Measurements from ENCODE around the gene ADAMTS18. TPM values are rescaled to one million over a fixed set of nuclear protein-coding genes. Genes with fewer than 3 reads are reported as not detected.

Gene ADAMTS18
- total RNA-seq, 2 experiments from 2014 or later: not detected

GRCh38 chr16:77233799-77234519, 200.9 kb downstream of the ADAMTS18 start:
- BruUV-seq (replicated peaks): no TSS peak
- H2AFZ ChIP-seq (ENCODE audit: low read length): no peak overlapping the region
- TF ChIP-seq CTCF (conservative IDR thresholded peaks at IDR 0.05; ENCODE audit: low read length) (no peak), EZH2phosphoT487 (IDR thresholded peaks at IDR 0.05; ENCODE audit: borderline replicate concordance, low read depth, low read length) (no peak)
- H3K79me2 ChIP-seq (ENCODE audit: insufficient read depth, low read depth, low read length): no peaks in the 10 kb centered on the region
- CTCF ChIA-PET (ENCODE audit: unreplicated experiment): no interaction called here
- intact Hi-C loops (cut with micrococcal nuclease; ENCODE audit: unreplicated experiment): loop anchor here (10.0 kb wide), 1 partner anchor 201 kb away; the partner anchor contains the start of gene ADAMTS18
- H3K9me2 ChIP-seq (ENCODE audit: insufficient read depth, low read length): no peaks in the 10 kb centered on the region
- no peaks in the 10 kb centered on the region for H3K9me3 ChIP-seq (ENCODE audit: low read length)
- no peaks in the 10 kb centered on the region for H3K4me1 ChIP-seq (ENCODE audit: insufficient read depth, low read length, poor library complexity, severe bottlenecking)
- no peak overlapping the region for H3K4me3 ChIP-seq (ENCODE audit: low read depth, low read length, poor library complexity, severe bottlenecking)
- H3K36me3 ChIP-seq (ENCODE audit: insufficient read depth, low read length): no peaks in the 10 kb centered on the region
- no peaks in the 10 kb centered on the region for H4K20me1 ChIP-seq (ENCODE audit: insufficient read depth, low read length)
- no peak for DNase-seq (ENCODE audit: low spot score)
- POLR2A ChIA-PET: no interaction called here
- no peak overlapping the region for H3K4me2 ChIP-seq (ENCODE audit: low read length)
- no peak overlapping the region for H3K27ac ChIP-seq (ENCODE audit: low read depth, low read length, poor library complexity, severe bottlenecking)

Other genes with a start within 250 kb of the ADAMTS18 start
- 14.0 and 20.4 TPM in 2 replicates for gene MON1B, start 243.8 kb downstream of the ADAMTS18 start, total RNA-seq (2014; rRNA removed; shearing (Covaris generic))
- gene MON1B, start 243.8 kb downstream of the ADAMTS18 start, total RNA-seq (2022): 72.7 and 76.2 TPM in 2 replicates
- gene SYCE1L, start 235.6 kb downstream of the ADAMTS18 start, total RNA-seq (2014; rRNA removed; shearing (Covaris generic)): 1.9 and 6.1 TPM in 2 replicates
- 9.3 and 9.9 TPM in 2 replicates for gene SYCE1L, start 235.6 kb downstream of the ADAMTS18 start, total RNA-seq (2022)

Measured in OCI-LY7 (cell line).